GM12891 (cell line): ENCODE measurements around the gene ROBO1.

Source experiments
- POLR2A ChIP-seq: IDR thresholded peaks from 2 replicates; pipeline ENCODE4 v1.6.1; 2011; ENCODE audit warnings: low read depth, low read length, control low read depth
- POLR2AphosphoS5 ChIP-seq: IDR thresholded peaks from 2 replicates; pipeline ENCODE4 v1.6.1; 2011; ENCODE audit warnings: low read depth, low read length, control low read depth

DNA sequence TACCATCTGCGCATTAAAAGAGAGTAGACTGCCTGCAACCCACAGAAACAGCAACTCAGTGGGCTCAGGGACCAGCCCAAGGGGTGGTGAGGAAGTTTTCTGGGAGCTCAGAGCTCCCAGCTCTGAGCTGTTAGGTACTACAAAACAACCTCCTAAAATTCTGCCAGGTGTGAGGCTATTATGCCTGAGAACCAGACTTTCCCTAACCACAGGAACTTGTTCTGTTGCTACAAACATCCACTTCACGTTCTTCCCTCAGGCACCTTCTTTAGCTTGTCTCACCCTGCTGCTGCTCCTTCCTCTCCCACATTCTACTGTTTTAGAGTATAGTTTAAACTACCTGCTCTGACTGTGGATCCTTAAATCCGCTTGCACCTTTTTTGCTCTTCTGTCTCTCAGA, 399.4 kb downstream of the ROBO1 start:
- TF ChIP-seq POLR2A, result no peak
- no peak for TF ChIP-seq POLR2AphosphoS5
